Measurements from ENCODE around the gene ZNF407. TPM values are rescaled to one million over a fixed set of nuclear protein-coding genes. Genes with fewer than 3 reads are reported as not detected.

ZNF407 gene
- total and polyA plus RNA-seq, 3 donors from 2014 or later: 10.9 to 35.9 (median 30.8) TPM

DNA sequence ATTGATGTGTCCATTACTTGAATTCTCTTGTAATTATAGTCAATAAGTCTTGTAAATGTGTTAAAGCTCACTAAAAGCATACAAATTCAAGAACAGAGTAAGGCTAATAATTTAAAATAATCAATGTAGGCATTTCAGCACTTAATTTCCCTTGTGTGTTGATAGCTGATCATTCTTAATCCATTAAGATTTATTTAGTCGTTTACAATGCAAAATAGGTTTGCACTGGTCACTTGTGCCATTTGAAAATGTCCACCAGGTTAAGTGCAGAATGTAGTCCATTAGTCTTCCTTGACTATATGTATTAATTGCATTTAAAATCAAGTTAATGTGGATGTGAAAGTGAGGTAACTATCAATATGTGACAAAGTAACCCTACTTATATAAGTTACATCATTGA, 39.4 kb downstream of the ZNF407 start:
- no peaks in the 10 kb centered on the region for H3K4me1 ChIP-seq
- intact Hi-C loops (cut with DNase I; ENCODE audit: low total_unique reads): no loop called here

DNA sequence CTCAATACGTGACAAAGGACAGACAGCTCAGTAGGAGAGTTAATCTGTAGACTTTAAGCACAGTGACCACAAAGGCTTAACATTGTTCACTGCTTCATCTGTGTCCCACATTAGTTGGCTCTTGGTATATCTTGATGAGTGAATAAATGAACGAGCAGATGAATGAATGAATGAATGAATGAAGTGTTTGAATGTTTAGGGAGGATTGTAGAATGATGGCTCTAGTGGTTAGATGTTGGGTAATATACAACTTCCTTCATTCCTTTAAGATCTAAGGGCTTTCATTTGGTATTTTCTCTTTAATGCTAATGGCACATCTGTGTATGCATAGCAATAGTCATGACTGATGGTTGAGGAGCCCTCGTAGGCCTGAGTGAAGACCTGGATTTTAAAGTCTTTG, 40.5 kb downstream of the ZNF407 start:
- Histone ChIP-seq H3K4me3 (no peak overlapping the region), H3K27me3 (no peaks in the 10 kb centered on the region), H3K9me3 (no peaks in the 10 kb centered on the region), H3K4me1 (no peaks in the 10 kb centered on the region), H3K36me3 (ENCODE audit: low read depth, missing control alignments) (no peaks in the 10 kb centered on the region), H3K27ac (no peak overlapping the region)
- 91% methylated on average over 3 of the region's 3 CpGs for WGBS, 2 donors
- TF ChIP-seq, protein P1, sequence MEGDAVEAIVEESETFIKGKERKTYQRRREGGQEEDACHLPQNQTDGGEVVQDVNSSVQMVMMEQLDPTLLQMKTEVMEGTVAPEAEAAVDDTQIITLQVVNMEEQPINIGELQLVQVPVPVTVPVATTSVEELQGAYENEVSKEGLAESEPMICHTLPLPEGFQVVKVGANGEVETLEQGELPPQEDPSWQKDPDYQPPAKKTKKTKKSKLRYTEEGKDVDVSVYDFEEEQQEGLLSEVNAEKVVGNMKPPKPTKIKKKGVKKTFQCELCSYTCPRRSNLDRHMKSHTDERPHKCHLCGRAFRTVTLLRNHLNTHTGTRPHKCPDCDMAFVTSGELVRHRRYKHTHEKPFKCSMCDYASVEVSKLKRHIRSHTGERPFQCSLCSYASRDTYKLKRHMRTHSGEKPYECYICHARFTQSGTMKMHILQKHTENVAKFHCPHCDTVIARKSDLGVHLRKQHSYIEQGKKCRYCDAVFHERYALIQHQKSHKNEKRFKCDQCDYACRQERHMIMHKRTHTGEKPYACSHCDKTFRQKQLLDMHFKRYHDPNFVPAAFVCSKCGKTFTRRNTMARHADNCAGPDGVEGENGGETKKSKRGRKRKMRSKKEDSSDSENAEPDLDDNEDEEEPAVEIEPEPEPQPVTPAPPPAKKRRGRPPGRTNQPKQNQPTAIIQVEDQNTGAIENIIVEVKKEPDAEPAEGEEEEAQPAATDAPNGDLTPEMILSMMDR (IDR thresholded peaks at IDR 0.05): no peak
- TF ChIP-seq POLR2A (IDR thresholded peaks at IDR 0.05): no peak
- no peak for DNase-seq
- intact Hi-C loops (cut with DNase I; ENCODE audit: low total_unique reads): no loop called here

More for the DNA sequence above, 39.4 kb downstream of the ZNF407 start:
- H3K27me3 ChIP-seq: no peaks in the 10 kb centered on the region
- no peak overlapping the region for H3K4me3 ChIP-seq
- no peaks in the 10 kb centered on the region for H3K9me3 ChIP-seq
- WGBS, 2 donors: 83 to 86% methylated on average over 1 of the region's 1 CpG
- no peaks in the 10 kb centered on the region for H3K36me3 ChIP-seq (ENCODE audit: low read depth, missing control alignments)
- no peak for TF ChIP-seq POLR2A (IDR thresholded peaks at IDR 0.05)
- TF ChIP-seq, protein P1 (IDR thresholded peaks at IDR 0.05): no peak
- H3K27ac ChIP-seq: no peak overlapping the region
- no peak for DNase-seq

DNA sequence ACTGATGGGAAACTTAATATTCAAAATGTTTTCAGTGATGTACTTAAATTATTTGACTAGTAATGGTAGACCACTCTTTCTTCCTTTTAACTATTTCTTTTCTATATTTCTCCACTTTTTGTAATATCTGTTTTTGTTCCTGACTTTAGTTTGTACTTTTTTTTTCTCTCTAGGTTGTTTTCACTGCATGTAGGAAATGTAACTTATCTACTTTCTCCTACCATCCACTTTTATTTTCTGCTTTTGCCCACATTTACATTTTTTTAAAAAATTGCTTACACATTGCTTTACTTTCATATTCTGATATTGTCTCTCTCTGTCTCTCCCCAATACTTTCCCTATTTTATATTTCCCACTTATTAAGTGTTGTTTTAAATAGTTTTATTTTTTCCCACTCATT, 47.0 kb downstream of the ZNF407 start:
- H3K4me3 ChIP-seq: no peak overlapping the region
- no peaks in the 10 kb centered on the region for H3K36me3 ChIP-seq (ENCODE audit: low read depth, missing control alignments)
- intact Hi-C loops (cut with DNase I; ENCODE audit: low total_unique reads): no loop called here
- DNase-seq: no peak
- no peaks in the 10 kb centered on the region for H3K9me3 ChIP-seq
- no peaks in the 10 kb centered on the region for H3K27me3 ChIP-seq
- H3K4me1 ChIP-seq: no peaks in the 10 kb centered on the region
- no peak overlapping the region for H3K27ac ChIP-seq
- TF ChIP-seq POLR2A (IDR thresholded peaks at IDR 0.05): no peak
- TF ChIP-seq, protein P1 (IDR thresholded peaks at IDR 0.05): no peak

DNA sequence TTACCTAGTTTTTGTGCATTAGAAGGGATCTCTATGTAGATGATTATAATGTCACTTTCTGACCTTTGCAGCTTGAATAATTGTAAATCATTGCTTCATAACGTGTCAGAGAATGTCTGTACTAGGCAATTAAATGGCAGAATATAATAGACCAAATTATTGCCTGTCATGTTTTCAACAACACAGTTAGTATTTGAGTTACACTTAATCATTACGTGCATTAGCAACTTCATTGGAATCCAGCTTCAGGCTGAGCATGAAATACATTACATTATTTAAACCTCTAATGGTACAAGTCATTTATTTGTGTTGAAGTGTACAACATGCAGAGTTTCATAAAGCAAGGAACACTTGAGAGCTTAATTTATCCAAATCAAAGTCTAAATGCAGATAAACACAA, 48.0 kb downstream of the ZNF407 start:
- 88 to 95% methylated on average over 2 of the region's 2 CpGs for WGBS, 2 donors

More for the DNA sequence above, 48.0 kb downstream of the ZNF407 start:
- H3K4me1 ChIP-seq: no peaks in the 10 kb centered on the region
- no peaks in the 10 kb centered on the region for H3K27me3 ChIP-seq
- intact Hi-C loops (cut with DNase I; ENCODE audit: low total_unique reads): no loop called here
- no peaks in the 10 kb centered on the region for H3K36me3 ChIP-seq (ENCODE audit: low read depth, missing control alignments)
- H3K9me3 ChIP-seq: no peaks in the 10 kb centered on the region
- no peak overlapping the region for H3K27ac ChIP-seq
- TF ChIP-seq POLR2A (IDR thresholded peaks at IDR 0.05): no peak
- TF ChIP-seq, protein P1 (IDR thresholded peaks at IDR 0.05): no peak
- DNase-seq: no peak
- no peak overlapping the region for H3K4me3 ChIP-seq

Data from testis (tissue), 3 donors.